Measurements from ENCODE around the gene ERAL1. TPM values are rescaled to one million over a fixed set of nuclear protein-coding genes. Genes with fewer than 3 reads are reported as not detected.
"Not testable (repeated sequence)": the region's sequence is repeated elsewhere in the genome, so short reads cannot be mapped to it uniquely, and the experiment has no call there.

Gene ERAL1
- total RNA-seq, 4 donors from 2014 or later: 39.4 to 45.2 (median 41.6) TPM

DNA sequence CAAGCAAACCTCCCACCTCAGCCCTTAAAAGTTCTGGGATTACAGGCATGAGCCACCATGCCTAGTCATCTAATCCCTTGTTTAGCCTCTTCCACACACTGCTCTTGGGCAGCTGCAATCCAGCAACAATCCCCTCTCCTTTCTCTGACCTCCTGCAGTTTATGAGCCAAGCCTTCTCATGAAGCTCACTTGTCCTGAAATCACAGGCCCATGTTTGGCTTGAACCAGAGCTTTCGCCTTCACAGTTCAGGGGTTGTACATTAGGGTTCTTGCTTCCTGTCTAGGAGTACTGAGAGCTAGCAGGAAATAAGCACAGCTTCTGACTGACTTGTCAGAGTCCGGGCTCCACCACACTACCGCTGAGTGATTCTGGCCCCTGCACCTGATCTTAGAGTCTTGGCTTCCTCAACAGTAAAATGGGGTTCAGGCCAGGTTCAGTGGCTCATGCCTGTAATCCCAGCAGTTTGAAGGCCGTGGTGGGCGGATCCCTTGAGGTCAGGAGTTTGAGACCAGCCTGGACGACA lies 16.3 kb downstream of the ERAL1 start:
- 81 to 88% methylated on average over 5 to 6 of the region's 6 CpGs for WGBS, 2 donors
- no peak overlapping the region for H3K4me3 ChIP-seq (ENCODE audit: low read depth, poor library complexity, severe bottlenecking)
- no peak for DNase-seq (ENCODE audit: low spot score in 2 of 2)
- no peak for TF ChIP-seq POLR2A (IDR thresholded peaks at IDR 0.05)
- TF ChIP-seq, protein P1, sequence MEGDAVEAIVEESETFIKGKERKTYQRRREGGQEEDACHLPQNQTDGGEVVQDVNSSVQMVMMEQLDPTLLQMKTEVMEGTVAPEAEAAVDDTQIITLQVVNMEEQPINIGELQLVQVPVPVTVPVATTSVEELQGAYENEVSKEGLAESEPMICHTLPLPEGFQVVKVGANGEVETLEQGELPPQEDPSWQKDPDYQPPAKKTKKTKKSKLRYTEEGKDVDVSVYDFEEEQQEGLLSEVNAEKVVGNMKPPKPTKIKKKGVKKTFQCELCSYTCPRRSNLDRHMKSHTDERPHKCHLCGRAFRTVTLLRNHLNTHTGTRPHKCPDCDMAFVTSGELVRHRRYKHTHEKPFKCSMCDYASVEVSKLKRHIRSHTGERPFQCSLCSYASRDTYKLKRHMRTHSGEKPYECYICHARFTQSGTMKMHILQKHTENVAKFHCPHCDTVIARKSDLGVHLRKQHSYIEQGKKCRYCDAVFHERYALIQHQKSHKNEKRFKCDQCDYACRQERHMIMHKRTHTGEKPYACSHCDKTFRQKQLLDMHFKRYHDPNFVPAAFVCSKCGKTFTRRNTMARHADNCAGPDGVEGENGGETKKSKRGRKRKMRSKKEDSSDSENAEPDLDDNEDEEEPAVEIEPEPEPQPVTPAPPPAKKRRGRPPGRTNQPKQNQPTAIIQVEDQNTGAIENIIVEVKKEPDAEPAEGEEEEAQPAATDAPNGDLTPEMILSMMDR (IDR thresholded peaks at IDR 0.05): no peak
- intact Hi-C loops (cut with DNase I; ENCODE audit: low total_unique reads): no loop called here

DNA sequence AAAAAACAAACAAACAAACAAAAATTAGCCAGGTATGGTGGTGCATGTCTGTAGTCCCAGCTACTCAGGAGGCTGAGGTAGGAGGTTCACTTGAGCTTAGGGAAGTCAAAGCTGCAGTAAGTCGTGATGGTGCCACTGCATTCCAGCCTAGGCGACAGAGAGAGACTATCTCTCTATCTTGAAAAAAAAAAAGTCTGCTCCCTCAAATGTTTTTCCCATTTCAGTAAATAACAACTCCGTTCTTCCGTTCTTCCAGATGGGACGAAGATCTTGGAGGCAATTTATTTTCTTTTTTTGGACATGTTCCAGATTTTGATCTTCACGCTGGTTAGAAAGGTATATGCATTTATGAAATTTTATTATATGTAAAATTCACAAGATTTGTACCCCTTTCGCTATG lies 19.0 kb downstream of the ERAL1 start:
- H3K4me3 ChIP-seq (ENCODE audit: low read depth, poor library complexity, severe bottlenecking): no peak overlapping the region
- no peak for DNase-seq (ENCODE audit: low spot score in 2 of 2)
- WGBS, 2 donors: 87 to 95% methylated on average over 7 of the region's 7 CpGs
- no peak for TF ChIP-seq POLR2A (IDR thresholded peaks at IDR 0.05)
- TF ChIP-seq, protein P1 (IDR thresholded peaks at IDR 0.05): no peak
- intact Hi-C loops (cut with DNase I; ENCODE audit: low total_unique reads): no loop called here

DNA sequence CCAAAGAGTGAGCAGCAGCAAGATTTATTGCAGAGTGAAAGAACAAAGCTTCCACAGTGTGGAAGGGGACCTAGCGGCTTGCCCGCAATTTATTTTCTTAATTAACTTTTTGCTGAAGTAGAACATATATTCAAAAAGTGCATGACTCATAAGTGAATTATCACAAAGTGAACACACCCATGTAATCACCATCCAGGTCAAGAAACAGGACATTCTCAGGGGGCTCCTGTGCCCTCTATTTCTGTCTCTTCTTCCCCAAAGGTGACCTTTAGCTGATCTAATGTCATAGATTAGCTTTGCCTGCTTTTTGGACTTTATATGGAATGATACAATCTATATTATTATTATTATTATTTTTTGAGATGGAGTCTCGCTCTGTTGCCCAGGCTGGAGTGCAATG lies 19.9 kb downstream of the ERAL1 start:
- no peak overlapping the region for H3K4me3 ChIP-seq (ENCODE audit: low read depth, poor library complexity, severe bottlenecking)
- intact Hi-C loops (cut with DNase I; ENCODE audit: low total_unique reads): no loop called here
- TF ChIP-seq, protein P1 (IDR thresholded peaks at IDR 0.05): no peak
- no peak for TF ChIP-seq POLR2A (IDR thresholded peaks at IDR 0.05)
- WGBS, 2 donors: 62 to 67% methylated on average over 3 of the region's 3 CpGs
- DNase-seq (ENCODE audit: low spot score in 2 of 2): no peak

DNA sequence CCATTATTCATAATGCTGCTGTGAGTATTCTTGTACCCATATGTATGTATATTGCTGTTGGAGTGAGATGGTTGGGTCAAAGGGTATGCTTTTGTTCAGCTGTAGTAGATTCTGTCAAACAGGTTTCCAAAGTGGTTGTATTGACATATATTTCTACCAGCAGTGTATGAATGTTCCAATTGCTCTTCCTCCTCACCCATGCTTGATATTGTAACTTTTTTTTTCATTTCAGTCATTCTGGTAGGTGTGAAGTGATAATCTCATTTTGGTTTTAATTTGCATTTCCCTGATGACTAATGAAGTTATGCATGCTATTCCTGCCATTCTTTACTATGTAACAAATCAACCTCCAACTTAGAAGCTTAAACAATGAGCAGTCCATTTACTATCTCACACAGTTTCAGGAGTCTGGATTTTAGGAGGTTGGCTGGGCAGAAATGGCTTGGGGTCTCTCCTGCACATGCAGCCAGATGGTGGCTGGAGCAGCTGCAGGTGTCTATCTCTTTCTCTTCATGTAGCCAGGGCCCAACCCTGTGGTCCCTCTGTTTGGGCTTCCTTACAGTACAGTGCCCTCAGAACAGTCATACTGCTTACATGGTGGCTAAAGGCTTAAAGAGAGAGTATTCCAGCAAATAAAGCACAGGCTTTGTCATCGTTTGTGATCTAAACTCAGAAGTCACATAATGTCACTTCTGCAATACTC lies 21.2 kb downstream of the ERAL1 start:
- DNase-seq (ENCODE audit: low spot score in 2 of 2): no peak
- TF ChIP-seq, protein P1 (IDR thresholded peaks at IDR 0.05): no peak
- intact Hi-C loops (cut with DNase I; ENCODE audit: low total_unique reads): no loop called here
- H3K4me3 ChIP-seq (ENCODE audit: low read depth, poor library complexity, severe bottlenecking): no peak overlapping the region
- WGBS, 2 donors: 42 to 54% methylated on average over 1 of the region's 1 CpG

DNA sequence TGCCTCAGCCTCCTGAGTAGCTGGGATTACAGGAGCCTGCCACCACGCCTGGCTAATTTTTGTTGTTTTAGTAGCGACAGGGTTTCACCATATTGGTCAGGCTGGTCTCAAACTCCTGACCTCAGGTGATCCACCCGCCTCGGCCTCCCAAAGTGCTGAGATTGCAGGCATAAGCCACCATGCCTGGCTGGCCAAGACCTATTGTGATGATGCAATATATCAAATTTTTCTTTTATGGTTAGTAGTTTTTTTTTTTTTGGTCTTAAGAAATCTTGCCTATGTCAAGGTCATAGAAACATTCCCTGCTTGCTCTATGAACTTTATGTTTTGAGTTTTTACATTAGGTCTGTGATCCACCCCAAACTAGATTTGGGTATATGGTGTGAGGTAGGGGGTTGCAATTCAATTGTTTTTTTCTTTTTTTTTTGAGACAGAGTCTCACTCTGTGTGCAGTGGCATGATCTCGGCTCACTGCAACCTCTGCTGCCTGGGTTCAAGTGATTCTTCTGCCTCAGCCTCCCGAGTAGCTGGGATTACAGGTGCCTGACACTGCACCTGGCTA lies 22.4 kb downstream of the ERAL1 start:
- intact Hi-C loops (cut with DNase I; ENCODE audit: low total_unique reads); H3K4me3 ChIP-seq (ENCODE audit: low read depth, poor library complexity, severe bottlenecking); DNase-seq (ENCODE audit: low spot score in 2 of 2): not testable (repeated sequence)
- WGBS, 2 donors: 95 to 98% methylated on average over 6 of the region's 6 CpGs

DNA sequence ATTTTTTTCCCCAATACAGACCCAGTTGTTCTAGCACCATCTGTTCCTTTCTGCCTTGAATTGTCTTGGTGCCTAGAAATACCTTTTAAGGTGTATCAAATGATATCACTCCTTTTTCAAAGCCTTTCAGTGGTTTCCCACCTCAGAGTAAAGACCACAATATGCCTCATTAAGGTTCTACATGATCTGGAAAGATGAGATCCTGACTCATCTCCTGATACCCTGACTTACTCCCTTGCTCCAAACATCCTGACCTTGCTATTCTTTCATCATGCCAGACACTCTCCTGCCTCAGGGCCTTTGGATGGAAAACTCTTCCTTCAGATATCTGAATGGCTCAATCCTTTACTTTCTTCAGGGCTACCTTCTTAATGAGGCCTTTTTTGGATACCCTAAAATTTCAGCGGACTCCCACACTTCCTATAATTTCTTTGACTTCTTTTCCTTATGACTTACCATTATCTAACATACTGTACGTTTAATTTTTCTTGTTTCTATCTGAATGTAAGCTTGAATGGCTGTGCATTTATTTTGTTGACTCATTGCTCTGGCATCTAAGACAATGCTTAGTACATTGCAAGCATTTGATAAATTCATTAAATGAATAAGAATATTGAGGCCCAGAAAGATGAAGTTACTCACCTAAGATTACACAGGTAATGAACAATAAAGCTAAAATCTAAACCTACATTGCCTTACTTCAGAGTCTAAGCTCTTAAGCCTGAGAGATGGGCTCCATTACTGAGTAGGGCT lies 23.5 kb downstream of the ERAL1 start:
- 84 to 88% methylated on average over 2 of the region's 2 CpGs for WGBS, 2 donors
- no peak overlapping the region for H3K4me3 ChIP-seq (ENCODE audit: low read depth, poor library complexity, severe bottlenecking)
- no peak for TF ChIP-seq POLR2A (IDR thresholded peaks at IDR 0.05)
- DNase-seq (ENCODE audit: low spot score in 2 of 2): no peak
- intact Hi-C loops (cut with DNase I; ENCODE audit: low total_unique reads): no loop called here

Data from lower leg skin (tissue), 4 donors.